Smooth muscle cell (in vitro differentiated cells): Measurements from ENCODE around the gene HOXC11. TPM values are rescaled to one million over a fixed set of nuclear protein-coding genes. Genes with fewer than 3 reads are reported as not detected.

ENCODE experiments used
- DNase-seq: peaks from one replicate; lab custom pipeline; 2025; ENCODE audit not compliant: unreplicated experiment; lab: John Stamatoyannopoulos, UW
- H2AFZ ChIP-seq: fragments of 200-600 bp; sonication (generic); 2 replicates; pipeline ENCODE4 v1.6.0; 2016; ENCODE audit warnings: antibody characterized with exemption, low read depth, mild to moderate bottlenecking
- H3F3A ChIP-seq: fragments of 200-600 bp; sonication (generic); 2 replicates; pipeline ENCODE4 v1.6.0; 2017; ENCODE audit warnings: antibody characterized with exemption, low read depth
- H3K27ac ChIP-seq: fragments of 200-600 bp; sonication (generic); 2 replicates; pipeline ENCODE4 v1.5.1; 2016; ENCODE audit warnings: low read depth, mild to moderate bottlenecking
- H3K27me3 ChIP-seq: fragments of 200-600 bp; sonication (generic); 2 replicates; pipeline ENCODE4 v1.6.1; 2016; ENCODE audit warnings: low read depth, mild to moderate bottlenecking
- H3K36me3 ChIP-seq: fragments of 200-600 bp; sonication (generic); 2 replicates; pipeline ENCODE4 v1.5.1; 2016; ENCODE audit warnings: low read depth
- H3K4me1 ChIP-seq: fragments of 200-600 bp; sonication (generic); 2 replicates; pipeline ENCODE4 v1.5.1; 2016; ENCODE audit warnings: low read depth
- H3K4me2 ChIP-seq: fragments of 200-600 bp; sonication (generic); 2 replicates; pipeline ENCODE4 v1.6.0; 2016; ENCODE audit warnings: mild to moderate bottlenecking
- H3K4me3 ChIP-seq: fragments of 200-600 bp; sonication (generic); 2 replicates; pipeline ENCODE4 v1.5.1; 2016; ENCODE audit warnings: mild to moderate bottlenecking
- H3K79me2 ChIP-seq: fragments of 200-600 bp; sonication (generic); 2 replicates; pipeline ENCODE4 v1.6.0; 2016; ENCODE audit warnings: low read depth, mild to moderate bottlenecking
- H3K9ac ChIP-seq: fragments of 200-600 bp; sonication (generic); 2 replicates; pipeline ENCODE4 v1.6.0; 2016; ENCODE audit warnings: low read depth
- H3K9me3 ChIP-seq: fragments of 200-600 bp; sonication (generic); replicated peaks from 2 replicates; pipeline ENCODE4 v1.5.1; 2016; ENCODE audit warnings: low read depth
- H4K20me1 ChIP-seq: fragments of 200-600 bp; sonication (generic); 2 replicates; pipeline ENCODE4 v1.6.0; 2016; ENCODE audit warnings: low read depth
- WGBS: methylation state at CpG from one replicate; pipeline ENCODE4 v1.1.7; 2016; ENCODE audit warnings: low lambda C conversion rate; 5-methylcytosine and 5-hydroxymethylcytosine counted together
- polyA plus RNA-seq: library from polyadenylated mRNA; unstranded; fragments of >200 nt; fragmentation: Nextera tagmentation; extraction: Ambion mirVana; gene quantifications from 2 replicates; pipeline ENCODE4 v1.2.1, GENCODE V29; 2016
- total RNA-seq: library from RNA; depleted of rRNA; stranded (reverse); fragments of >200 nt; gene quantifications from 2 replicates; pipeline ENCODE4 v1.2.3, GENCODE V29; 2014
- TF ChIP-seq, protein P1 (sequence below): fragments of 200-600 bp; sonication (generic); IDR thresholded peaks from 2 replicates; pipeline ENCODE4 v1.5.1; 2017; ENCODE audit warnings: borderline replicate concordance, mild to moderate bottlenecking, antibody characterized with exemption; ENCODE audit not compliant: insufficient read depth, poor library complexity, severe bottlenecking

HOXC11 gene
- total and polyA plus RNA-seq, 2 experiments from 2014 or later: 0.23 to 0.27 TPM

- no peak overlapping the region for H2AFZ ChIP-seq
- H3K27ac ChIP-seq: no peak overlapping the region
- H4K20me1 ChIP-seq: no peaks in the 10 kb centered on the region
- TF ChIP-seq, protein P1, sequence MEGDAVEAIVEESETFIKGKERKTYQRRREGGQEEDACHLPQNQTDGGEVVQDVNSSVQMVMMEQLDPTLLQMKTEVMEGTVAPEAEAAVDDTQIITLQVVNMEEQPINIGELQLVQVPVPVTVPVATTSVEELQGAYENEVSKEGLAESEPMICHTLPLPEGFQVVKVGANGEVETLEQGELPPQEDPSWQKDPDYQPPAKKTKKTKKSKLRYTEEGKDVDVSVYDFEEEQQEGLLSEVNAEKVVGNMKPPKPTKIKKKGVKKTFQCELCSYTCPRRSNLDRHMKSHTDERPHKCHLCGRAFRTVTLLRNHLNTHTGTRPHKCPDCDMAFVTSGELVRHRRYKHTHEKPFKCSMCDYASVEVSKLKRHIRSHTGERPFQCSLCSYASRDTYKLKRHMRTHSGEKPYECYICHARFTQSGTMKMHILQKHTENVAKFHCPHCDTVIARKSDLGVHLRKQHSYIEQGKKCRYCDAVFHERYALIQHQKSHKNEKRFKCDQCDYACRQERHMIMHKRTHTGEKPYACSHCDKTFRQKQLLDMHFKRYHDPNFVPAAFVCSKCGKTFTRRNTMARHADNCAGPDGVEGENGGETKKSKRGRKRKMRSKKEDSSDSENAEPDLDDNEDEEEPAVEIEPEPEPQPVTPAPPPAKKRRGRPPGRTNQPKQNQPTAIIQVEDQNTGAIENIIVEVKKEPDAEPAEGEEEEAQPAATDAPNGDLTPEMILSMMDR: no peak
- no peaks in the 10 kb centered on the region for H3K9me3 ChIP-seq
- H3K36me3 ChIP-seq: no peaks in the 10 kb centered on the region
- DNase-seq: no peak
- WGBS: 9% methylated on average over 34 of the region's 34 CpGs
- H3K4me2 ChIP-seq: no peak overlapping the region
- peaks cover 100% of the 10 kb centered on the region for H3K27me3 ChIP-seq
- peaks cover 4% of the 10 kb centered on the region for H3F3A ChIP-seq
- no peaks in the 10 kb centered on the region for H3K79me2 ChIP-seq
- H3K9ac ChIP-seq: no peak overlapping the region
- H3K4me1 ChIP-seq: no peaks in the 10 kb centered on the region
- H3K4me3 ChIP-seq: no peak overlapping the region
Observed at GRCh38 chr12:53949631-53950436, 23.1 kb upstream of the HOXC11 start.

- Histone ChIP-seq H3K4me3 (no peak overlapping the region), H2AFZ (no peak overlapping the region), H3F3A (peaks cover 4% of the 10 kb centered on the region), H3K27me3 (peaks cover 100% of the 10 kb centered on the region), H3K9ac (no peak overlapping the region), H3K4me2 (no peak overlapping the region), H3K36me3 (no peaks in the 10 kb centered on the region), H3K79me2 (no peaks in the 10 kb centered on the region), H4K20me1 (no peaks in the 10 kb centered on the region), H3K9me3 (no peaks in the 10 kb centered on the region), H3K27ac (no peak overlapping the region), H3K4me1 (no peaks in the 10 kb centered on the region)
- no peak for DNase-seq
- TF ChIP-seq, protein P1: no peak
- 15% methylated on average over 10 of the region's 10 CpGs for WGBS
Observed at GRCh38 chr12:53950437-53950773, 22.5 kb upstream of the HOXC11 start.

- no peak overlapping the region for H3K4me3 ChIP-seq
- WGBS: 12% methylated on average over 31 of the region's 34 CpGs
- TF ChIP-seq, protein P1: no peak
- H3K27me3 ChIP-seq: peaks cover 100% of the 10 kb centered on the region
- H3K9ac ChIP-seq: no peak overlapping the region
- H4K20me1 ChIP-seq: no peaks in the 10 kb centered on the region
- no peaks in the 10 kb centered on the region for H3K79me2 ChIP-seq
- H3K4me1 ChIP-seq: no peaks in the 10 kb centered on the region
- H3K27ac ChIP-seq: no peak overlapping the region
- DNase-seq: no peak
- no peaks in the 10 kb centered on the region for H3K36me3 ChIP-seq
- no peak overlapping the region for H2AFZ ChIP-seq
- H3K4me2 ChIP-seq: no peak overlapping the region
- peaks cover 4% of the 10 kb centered on the region for H3F3A ChIP-seq
- H3K9me3 ChIP-seq: no peaks in the 10 kb centered on the region
Observed at GRCh38 chr12:53950789-53951576, 21.9 kb upstream of the HOXC11 start.
